GM12878 (cell line): Measurements from ENCODE around the gene ISLR2.

ENCODE experiments used
- CBFB ChIP-seq: IDR thresholded peaks from 2 replicates; pipeline ENCODE4 v1.6.1; 2016; ENCODE audit warnings: antibody characterized with exemption, low read depth
- DPF2 ChIP-seq: fragments of 450-650 bp; IDR thresholded peaks from 2 replicates; pipeline ENCODE4 v1.6.1; 2017; ENCODE audit warnings: mild to moderate bottlenecking
- EZH2 ChIP-seq: IDR thresholded peaks from 2 replicates; pipeline ENCODE4 v1.6.1; 2012; ENCODE audit warnings: low read depth, mild to moderate bottlenecking, control low read depth, inconsistent platforms, low read length, borderline replicate concordance; ENCODE audit not compliant: control insufficient read depth
- KAT2A ChIP-seq: conservative IDR thresholded peaks from 2 replicates; pipeline ENCODE4 v1.6.1; 2011; ENCODE audit warnings: low read depth, low read length; ENCODE audit not compliant: control insufficient read depth
- MXI1 ChIP-seq: fragments of 150-350 bp; IDR thresholded peaks from 2 replicates; pipeline ENCODE4 v1.6.1; 2011; ENCODE audit warnings: low read depth, mild to moderate bottlenecking, inconsistent platforms, low read length, improper control_type of control experiment
- SMC3 ChIP-seq: IDR thresholded peaks from 2 replicates; pipeline ENCODE4 v1.6.1; 2011; ENCODE audit warnings: low read length, improper control_type of control experiment, borderline replicate concordance
- SPI1 ChIP-seq: IDR thresholded peaks from 2 replicates; pipeline ENCODE4 v1.6.1; 2011; ENCODE audit warnings: low read depth, mild to moderate bottlenecking, low read length, moderate library complexity, borderline replicate concordance; ENCODE audit not compliant: insufficient read depth
- SRF ChIP-seq, 2 experiments: IDR thresholded peaks; 2 replicates each; pipeline ENCODE4 v1.6.1; 2011; ENCODE audit warnings: low read depth in 2 of 2, low read length in 2 of 2, mild to moderate bottlenecking in 1 of 2, moderate library complexity in 1 of 2
- TF ChIP-seq, protein P1 (sequence below), 3 experiments: IDR thresholded peaks in 2 of 3; conservative IDR thresholded peaks in 1 of 3; 2 replicates each; pipeline ENCODE4 v1.5.1; 2011; ENCODE audit warnings: low read depth in 3 of 3, low read length in 3 of 3, mild to moderate bottlenecking in 3 of 3, control low read depth in 2 of 3, moderate library complexity in 2 of 3, inconsistent platforms in 1 of 3, mixed read lengths in 1 of 3; ENCODE audit not compliant: control insufficient read depth in 2 of 3, insufficient read depth in 1 of 3; ENCODE audit errors: extremely low read depth in 1 of 3

GRCh38 chr15:74171965-74172541, 41.7 kb downstream of the ISLR2 start:
- no peak for TF ChIP-seq DPF2
- TF ChIP-seq CBFB, result no peak
- no peak for TF ChIP-seq SMC3
- no peak for TF ChIP-seq SRF (IDR thresholded peaks at IDR 0.05; ENCODE audit: low read depth in 2 of 2, low read length in 2 of 2)
- no peak for TF ChIP-seq SPI1
- TF ChIP-seq KAT2A, result no peak
- TF ChIP-seq MXI1, result no peak
- TF ChIP-seq, protein P1, sequence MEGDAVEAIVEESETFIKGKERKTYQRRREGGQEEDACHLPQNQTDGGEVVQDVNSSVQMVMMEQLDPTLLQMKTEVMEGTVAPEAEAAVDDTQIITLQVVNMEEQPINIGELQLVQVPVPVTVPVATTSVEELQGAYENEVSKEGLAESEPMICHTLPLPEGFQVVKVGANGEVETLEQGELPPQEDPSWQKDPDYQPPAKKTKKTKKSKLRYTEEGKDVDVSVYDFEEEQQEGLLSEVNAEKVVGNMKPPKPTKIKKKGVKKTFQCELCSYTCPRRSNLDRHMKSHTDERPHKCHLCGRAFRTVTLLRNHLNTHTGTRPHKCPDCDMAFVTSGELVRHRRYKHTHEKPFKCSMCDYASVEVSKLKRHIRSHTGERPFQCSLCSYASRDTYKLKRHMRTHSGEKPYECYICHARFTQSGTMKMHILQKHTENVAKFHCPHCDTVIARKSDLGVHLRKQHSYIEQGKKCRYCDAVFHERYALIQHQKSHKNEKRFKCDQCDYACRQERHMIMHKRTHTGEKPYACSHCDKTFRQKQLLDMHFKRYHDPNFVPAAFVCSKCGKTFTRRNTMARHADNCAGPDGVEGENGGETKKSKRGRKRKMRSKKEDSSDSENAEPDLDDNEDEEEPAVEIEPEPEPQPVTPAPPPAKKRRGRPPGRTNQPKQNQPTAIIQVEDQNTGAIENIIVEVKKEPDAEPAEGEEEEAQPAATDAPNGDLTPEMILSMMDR (IDR thresholded peaks at IDR 0.05 in 2 of 3, conservative IDR thresholded peaks at IDR 0.05 in 1 of 3; ENCODE audit: control insufficient read depth in 2 of 3, extremely low read depth in 1 of 3, insufficient read depth in 1 of 3, low read depth in 3 of 3, low read length in 3 of 3), result no peak
- no peak for TF ChIP-seq EZH2
